ENCODE measurements around the gene RAB33A.
"Not testable (repeated sequence)": the region's sequence is repeated elsewhere in the genome, so short reads cannot be mapped to it uniquely, and the experiment has no call there.

Gene RAB33A

DNA sequence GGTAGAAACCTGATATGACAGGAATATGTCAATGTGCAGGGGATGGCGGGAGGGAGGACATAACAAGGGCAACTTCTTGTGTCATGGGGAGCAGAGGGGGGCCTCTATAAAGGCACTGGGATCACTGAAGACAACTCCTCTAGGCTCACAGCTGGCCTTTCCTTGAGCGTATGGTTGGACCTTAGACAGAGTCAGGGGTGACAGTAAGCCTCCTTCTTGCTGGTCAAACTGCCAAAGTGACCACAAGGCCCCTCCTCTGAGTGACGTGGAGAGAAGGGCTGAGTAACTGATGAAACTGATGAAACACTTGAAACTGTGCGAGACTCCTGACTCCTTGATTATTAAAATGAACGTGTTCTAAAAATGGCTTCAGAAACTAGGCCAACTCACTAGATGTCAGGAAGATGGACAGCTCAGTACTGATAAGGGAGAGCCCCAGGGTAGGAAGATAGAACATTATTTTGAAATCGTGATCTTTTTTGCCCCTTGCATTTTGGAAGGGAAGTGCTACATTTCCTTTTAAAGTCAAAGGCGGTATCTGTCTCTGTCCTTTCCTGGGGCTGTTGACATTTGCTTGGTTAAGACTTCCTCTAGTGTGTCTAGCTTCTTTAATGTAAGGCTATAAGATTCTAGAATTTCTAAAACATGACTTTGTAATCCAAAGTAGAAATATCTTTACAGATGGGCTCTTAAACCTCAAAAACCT lies 1.6 kb downstream of the RAB33A start:
- no peak for DNase-seq

DNA sequence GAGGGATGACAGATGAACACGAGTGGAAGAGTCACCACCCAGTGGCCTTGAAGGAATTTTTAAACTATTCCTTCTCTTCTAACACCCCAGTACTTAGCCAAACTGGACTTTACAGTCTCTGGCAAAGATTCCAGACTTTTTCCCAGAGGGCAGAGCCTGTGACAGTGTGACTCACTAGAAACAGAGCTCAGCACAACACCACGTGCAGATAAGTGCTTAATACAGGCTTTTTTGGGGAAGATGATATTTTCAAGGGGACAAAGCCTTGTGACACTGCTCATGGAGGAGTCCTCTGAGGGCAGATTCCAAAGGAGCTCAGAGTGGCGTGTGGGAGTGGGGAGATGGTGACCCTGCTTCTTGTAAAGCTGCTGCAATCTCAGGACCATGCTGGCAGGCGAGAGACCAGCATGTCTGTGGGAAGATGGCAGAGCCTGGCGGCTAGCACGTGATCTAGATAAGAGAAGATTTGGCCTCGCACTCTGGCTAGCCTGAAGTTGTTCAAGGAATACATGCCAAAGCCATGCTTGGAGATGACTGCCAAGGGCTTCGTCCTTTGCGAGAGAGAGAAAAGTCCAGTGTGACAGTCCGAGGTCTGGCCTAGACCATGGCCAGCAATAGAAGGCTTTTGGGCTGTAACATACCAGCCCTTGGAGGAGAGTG lies 2.4 kb downstream of the RAB33A start:
- no peak for DNase-seq

DNA sequence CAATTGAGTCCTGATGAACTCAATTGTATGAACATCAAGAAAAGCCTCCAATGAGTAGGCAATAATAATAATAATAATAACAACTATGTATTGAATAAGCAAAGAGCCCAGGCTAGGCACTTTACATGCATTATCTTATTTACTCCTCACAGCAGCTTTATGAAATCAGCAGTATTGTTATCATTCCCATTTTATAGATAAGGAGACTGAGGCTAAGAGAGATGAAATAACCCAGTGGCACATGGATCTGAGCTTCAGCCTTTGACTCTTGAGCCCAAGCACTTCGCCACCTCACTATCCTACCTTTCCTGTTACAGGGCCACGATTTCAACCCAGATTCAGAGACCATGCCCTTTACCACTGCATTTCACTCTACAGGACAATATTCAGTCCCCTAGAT lies 3.2 kb downstream of the RAB33A start:
- no peak for DNase-seq

DNA sequence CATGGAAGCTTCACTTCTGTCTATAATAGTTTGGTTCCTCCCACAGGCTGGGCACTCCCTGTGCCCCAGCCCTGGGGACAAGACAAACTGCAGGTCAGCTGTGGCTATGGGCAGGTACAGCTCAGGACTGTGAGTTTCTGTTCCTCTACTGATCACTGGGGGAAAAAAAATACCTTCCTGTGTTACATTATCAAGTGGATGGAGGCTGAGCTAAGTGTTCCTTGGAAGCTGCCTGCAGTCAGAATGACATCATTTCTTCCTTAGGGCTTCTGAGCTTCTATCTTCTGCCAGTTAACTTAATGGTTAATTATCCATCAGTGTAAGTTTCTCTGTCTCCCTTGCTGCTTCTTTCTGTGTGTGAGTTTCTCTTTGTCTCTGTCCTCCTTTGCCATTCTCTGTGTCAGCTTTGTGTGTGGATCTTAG lies 4.6 kb downstream of the RAB33A start:
- no peak for DNase-seq

DNA sequence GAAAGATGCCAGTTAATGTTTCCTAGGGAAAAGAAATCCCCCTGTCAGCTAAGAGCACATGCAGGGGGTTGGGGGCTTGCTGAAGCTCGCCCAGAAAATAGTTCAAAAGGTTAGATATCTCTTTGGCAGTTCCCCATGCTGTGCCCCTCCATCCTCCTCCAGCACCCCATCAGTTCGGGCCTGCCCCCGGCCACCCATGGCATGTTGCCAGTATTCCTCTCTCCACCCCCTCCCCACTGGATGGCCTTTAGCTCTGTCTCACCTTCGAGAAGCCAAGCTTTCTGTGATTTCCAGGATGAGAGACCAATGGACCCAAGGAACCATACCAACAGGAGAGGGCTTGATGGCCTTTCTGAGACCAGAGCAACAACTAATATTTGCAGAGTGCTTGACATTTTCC lies 5.2 kb downstream of the RAB33A start:
- DNase-seq: no peak

DNA sequence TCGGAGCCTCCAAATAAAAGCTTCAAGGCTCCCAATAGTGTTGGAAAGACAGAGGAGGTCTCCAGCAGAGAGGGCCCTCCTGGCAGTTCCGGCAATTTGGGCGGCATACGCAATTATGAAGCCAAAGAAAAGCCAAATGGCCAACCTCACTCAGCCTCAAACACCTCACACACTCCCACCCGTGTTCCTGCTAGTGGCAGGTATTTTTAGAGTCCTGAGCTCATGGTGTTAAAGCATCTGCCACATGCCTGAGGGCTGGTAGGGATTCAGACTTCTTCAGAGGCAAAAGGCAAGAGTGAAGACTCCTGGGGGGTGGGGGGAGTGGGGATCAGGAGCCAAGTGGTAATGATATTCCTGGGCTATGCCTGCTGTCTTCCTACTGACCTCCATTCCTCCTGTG lies 7.4 kb downstream of the RAB33A start:
- DNase-seq: no peak

DNA sequence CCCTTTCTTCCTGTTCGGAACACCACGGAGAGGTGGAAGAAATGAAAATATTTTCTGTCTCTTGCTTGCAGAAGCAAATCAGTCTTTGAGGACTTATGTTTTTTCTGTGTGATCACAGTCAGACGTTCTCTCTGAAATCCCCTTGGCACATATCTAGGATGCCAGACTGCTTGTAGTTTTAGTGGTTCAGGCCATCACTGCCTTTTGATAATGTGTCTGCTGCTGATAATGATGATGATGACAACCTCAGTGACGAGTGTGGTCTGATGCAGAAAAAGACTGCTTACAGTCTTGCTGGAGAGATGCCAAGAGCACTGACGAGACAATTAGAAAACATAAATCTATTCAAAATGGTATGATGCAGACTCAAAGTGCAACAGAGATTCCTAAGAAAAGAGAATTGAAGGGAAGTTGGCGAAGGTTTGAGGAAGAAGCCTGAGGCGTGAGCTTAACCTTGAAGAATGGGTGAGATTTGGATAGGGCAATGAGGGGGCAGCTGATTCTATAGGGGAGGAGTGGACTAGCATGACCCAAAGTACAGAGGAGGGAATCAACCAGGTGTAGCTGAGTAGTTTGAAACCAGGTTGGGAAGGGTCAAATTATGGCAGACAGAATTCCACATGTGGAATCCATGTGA lies 7.9 kb downstream of the RAB33A start:
- DNase-seq: no peak

DNA sequence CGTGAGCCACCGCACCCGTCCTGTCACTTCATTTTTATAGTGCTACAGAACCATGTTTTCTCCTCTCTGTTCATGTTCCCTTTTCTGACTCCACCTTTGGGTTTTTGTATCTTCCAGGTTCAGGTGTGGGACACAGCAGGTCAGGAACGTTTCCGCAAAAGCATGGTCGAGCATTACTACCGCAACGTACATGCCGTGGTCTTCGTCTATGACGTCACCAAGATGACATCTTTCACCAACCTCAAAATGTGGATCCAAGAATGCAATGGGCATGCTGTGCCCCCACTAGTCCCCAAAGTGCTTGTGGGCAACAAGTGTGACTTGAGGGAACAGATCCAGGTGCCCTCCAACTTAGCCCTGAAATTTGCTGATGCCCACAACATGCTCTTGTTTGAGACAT lies 12.4 kb downstream of the RAB33A start:
- no peak for DNase-seq

DNA sequence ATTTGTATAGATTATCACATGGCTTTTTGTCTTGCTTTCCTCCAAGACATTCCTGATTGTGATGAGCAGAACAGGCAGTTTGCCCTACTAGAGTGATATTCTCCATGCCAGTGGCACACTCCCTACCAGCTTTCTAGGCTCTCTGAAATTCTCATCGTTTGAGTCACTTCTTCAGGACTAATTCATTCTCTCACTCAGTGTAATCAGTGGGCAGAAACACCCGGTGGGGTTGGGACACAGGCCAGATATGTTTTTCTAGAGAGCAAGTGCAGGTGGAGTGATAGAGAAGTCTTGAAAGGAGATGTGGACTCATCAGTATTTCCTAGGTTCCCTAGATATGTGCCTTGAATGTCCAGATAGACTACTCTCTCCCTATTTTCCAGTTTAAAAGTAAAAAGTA lies 13.1 kb downstream of the RAB33A start:
- DNase-seq: no peak

DNA sequence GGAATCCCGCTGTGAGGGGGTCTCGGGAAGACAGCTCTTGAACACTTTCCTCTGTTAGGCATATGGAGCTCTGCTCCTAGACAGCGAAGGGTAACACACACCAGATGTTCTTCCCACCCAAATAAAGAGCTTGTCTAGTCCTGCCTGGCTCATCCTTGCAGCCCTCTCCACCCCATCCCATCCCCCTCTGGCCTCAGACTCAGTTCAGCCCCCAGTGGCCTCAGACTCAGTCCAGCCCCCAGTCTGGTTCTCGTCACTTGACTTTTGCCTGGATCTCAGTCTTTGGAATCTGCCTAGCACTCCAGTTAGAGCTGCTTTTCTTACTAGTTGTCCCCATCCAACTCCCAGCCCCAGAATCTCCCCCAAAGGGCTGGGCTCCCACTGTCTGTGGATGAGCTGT lies 14.9 kb downstream of the RAB33A start:
- DNase-seq: no peak

DNA sequence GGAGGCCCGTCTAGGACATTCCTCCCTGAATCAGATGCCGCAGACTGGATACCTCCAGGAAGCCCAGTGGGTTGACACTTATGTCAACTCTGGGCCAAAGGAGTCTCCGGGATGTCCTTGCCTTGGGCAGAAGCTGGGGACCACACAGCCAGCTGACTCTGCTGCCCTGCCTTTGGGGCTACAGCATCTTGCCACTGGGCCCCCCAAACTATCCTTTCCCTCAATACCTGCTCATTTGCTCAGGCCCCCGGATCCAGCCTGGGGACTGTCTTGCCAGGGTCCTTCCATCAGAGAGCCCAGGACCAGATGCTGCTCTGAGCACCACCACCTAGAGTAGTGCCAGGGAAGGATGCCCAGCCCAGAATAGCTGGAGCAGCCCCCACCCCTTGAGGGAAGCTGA lies 19.0 kb downstream of the RAB33A start:
- DNase-seq: no peak

DNA sequence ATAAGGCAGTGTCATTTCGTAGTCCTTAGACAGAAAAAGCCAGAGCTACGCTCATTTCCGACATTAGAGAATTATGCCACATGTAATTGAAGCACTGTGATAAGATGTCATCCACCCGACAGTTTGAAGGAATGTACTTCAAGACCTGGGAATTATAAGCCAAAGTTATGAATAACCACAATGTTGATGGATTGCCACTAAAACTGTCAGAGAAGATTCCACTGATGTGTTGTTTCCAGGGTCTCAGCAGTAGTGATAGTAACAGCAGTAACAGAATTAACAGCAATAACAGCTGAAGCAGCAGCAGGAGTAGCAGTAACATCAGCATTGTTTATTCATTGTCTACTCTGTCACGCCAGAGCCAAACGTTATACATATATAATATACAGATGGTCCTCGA lies 24.7 kb downstream of the RAB33A start:
- no peak for DNase-seq

DNA sequence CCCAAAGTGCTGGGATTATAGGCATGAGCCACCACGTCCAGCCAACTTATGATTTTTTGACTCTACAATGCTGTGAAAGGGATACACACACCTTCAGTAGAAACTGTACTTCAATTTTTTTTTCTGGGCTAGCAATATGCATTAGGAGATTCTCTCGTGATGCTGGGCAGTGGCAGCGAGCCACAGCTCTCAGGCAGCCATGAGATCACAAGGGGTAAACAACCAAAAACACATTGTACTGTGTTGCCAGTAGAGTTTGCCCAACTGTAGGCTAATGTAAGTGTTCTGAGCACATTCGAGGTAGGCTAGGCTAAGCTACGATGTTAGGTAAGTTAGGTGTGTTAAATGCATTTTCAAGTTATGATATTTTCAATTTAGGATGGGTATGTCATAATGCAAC lies 25.7 kb downstream of the RAB33A start:
- DNase-seq: no peak

DNA sequence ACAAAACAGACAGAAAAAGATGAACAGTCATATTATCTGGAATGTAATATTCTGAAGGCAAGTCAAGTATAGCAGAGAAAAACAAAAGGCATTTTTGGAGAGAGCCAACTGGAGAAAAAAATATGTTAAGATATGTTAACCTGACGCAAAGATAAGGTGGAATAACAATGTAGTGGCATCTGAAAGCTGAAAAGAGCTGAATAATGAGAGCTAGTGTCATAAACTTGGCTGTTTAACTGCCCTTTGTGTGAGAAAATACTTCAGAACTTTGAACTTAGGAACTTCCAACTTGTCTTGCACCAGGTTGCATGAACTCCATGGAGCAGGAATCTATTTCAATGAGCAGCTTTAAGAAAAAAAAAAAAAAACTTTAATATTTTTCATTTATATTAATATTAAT lies 32.9 kb downstream of the RAB33A start:
- no peak for DNase-seq

DNA sequence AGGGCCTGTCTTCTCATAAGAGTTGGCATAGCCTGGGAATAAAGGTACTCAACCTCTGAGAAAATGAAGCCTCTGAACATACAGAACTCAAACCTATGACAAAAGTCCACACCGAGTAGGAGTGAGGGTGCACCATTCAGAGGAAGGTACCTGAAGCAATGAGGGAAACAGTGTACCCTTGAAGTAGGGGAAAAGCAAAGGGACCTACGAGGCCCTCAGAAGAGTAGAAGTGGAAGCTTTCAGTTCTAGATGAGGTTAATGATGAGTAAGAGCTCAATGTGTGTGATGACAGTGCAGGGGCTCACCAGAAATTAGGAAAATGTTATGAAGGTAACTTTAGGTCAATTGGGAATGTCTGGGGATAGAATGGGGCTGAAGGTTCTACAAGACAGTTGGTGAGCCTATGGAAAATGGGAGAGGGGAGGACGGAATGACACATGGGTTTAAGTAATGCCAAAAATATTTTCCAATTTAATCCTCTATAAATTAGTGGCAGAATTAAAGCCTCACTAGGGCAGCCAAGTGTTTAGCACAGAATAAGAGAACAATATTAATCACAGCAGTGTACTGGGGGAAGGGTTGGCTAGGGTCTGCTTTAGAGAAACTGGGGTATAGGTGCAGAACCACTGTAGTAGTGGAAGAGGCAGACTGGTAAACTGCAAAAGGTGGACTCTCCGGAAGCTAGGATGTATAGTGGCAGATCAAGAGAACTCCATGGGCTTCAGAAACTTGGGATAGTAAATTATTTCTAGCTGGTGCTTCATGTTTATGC lies 39.8 kb downstream of the RAB33A start:
- DNase-seq: no peak

DNA sequence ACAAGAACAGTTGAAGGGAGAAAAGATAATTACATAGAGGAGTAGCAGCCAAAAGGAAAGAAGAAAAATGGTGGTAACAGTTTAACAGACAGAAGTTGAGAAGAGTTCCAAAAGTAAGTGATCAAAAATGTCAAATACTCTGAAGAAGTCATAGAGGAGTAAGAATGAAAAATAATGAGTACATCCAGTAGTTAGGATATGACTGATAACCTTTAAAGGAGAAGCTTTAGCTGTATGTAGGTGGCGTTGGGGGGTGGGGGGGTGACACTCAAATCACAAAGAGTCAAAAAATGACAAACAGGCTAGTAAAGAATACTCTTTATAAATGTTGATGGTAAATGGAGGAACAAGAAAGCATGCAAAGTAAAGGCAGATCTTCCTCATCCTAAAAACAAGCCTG lies 40.6 kb downstream of the RAB33A start:
- DNase-seq: no peak

DNA sequence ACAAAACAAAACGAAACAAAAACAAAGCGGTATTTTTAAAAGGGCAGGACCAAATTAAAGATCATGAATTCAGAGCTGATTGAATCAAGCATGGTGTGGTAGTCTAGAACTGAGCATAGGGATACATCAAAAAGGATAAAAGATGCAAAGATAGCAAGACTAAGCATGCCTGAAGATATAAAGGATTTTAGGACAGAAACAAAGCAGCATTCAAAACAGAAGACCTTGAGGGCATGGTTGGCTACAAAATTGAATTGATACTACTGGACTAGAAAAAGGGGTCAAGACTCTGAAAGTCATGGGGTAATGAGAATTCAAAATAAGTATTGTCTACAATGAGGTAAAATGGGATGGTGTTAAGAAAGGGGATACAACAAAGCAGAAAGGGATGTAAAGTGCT lies 41.6 kb downstream of the RAB33A start:
- no peak for DNase-seq

DNA sequence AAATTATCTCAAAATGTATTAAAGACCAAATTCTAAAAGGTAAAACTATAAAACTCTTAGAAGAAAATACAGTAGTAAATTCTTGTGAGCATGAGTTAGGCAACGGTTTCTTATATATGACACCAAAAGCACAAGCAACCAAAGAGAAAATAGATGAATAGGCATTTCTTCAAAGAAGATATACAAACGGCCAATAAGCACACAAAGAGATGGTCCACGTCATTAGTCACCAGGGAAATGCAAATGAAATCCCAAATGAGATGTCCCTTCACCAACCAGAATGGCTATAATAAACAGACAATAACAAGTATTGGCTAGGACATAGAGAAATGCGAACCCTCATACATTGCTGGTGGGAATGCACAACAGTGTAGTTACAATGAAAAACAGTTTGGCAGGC lies 44.6 kb downstream of the RAB33A start:
- DNase-seq: no peak

DNA sequence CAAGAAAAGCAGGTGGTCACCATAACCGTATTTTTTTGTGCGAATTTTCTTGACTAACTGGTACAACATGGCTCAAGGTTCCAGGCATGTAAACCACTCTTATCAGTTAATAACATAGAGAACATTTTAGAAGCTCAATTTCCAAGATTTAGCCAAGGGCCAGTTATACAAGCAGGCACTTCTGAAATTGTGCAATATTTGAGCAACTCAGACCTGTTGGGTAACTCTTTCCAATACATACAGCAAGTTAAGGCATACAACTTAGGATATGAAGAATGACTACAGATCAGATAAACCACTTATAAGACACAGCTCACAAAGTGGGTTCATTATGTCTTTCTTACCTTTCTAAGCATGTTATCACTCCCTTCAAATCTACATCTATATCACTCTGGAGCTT lies 53.0 kb downstream of the RAB33A start:
- no peak for DNase-seq

DNA sequence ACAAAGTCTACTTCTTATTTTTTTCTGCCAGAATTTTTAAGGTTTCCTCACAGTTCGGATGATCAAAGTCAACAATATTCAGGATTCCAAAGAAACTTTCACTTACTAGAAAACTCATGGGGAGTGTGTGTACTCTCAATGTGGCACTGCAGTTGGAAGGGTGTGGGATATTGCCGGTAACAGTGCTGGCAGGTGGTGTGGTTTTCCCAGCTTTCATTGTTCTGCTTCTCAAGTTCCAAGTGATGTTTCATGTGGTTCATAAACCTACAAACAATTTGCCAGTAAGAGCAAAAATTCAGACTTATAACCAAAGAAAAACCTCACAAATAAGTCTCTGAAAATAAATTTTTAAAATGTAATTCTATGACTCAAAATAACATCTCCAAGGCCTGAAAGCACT lies 57.1 kb downstream of the RAB33A start:
- no peak for DNase-seq

DNA sequence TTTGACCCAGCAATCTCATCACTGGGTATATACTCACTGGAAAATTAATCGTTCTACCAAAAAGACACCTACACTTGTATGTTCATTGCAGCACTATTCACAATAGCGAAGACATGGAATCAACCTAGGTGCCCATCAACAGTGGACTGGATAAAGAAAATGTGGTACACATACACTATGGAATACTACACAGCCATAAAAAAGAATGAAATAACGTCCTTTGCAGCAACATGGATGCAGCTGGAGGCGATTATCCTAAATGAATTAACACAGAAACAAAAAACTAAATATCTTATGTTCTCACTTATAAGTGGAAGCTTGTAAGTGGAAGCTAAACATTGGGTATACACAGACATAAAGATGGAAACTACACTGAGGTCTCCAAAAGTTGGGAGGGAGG lies 59.4 kb downstream of the RAB33A start:
- DNase-seq: not testable (repeated sequence)

All from activated CD4-positive, alpha-beta T cell treated with anti-CD3 and anti-CD28 coated beads, Interleukin-2, amount 50 U/mL, for 1 hour (primary cell).